ENCODE data around the gene DHX32. TPM values are rescaled to one million over a fixed set of nuclear protein-coding genes. Genes with fewer than 3 reads are reported as not detected.
"Not testable (repeated sequence)": the region's sequence is repeated elsewhere in the genome, so short reads cannot be mapped to it uniquely, and the experiment has no call there.

The DHX32 gene
- total RNA-seq, 3 donors from 2014 or later (not counting 1 experiment from before 2014, with no cell fraction given) = 6.9 to 11.9 (median 10.9) TPM

DNA sequence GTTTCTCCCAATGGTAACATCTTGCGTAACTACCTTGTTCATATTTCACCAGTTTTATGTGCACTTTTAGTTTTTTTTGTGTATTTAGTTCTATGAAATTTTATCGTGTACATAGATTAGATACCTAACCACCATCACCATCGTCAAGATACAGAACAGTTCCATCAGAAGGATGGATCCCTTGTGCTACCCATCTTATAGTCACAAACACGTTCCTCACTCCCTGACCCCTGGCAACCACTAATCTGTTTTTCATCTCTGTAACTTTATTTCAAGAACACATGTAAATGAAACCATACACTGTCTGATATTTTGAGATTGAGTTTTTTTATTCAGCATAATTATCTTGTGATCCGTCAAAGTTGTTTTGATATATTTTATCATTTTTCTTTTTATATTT, 45.2 kb upstream of the DHX32 start:
- no peak overlapping the region for H3K4me3 ChIP-seq (ENCODE audit: low read length)
- WGBS (ENCODE audit: insufficient coverage) = 74% methylated on average over 4 of the region's 5 CpGs
- Mint-ChIP-seq H3K27ac (no peak overlapping the region), H3K27me3 (ENCODE audit: low read depth in 2 of 2) (peaks cover 2 to 5% of the 10 kb centered on the region in 2 donors), H3K4me1 (no peaks in the 10 kb centered on the region), H3K9me3 (no peaks in the 10 kb centered on the region), H3K4me3 (no peak overlapping the region), H3K36me3 (no peaks in the 10 kb centered on the region)
- peak in 1 of 2 donors; percentile 3 for DNase-seq
- TF ChIP-seq, protein P1, sequence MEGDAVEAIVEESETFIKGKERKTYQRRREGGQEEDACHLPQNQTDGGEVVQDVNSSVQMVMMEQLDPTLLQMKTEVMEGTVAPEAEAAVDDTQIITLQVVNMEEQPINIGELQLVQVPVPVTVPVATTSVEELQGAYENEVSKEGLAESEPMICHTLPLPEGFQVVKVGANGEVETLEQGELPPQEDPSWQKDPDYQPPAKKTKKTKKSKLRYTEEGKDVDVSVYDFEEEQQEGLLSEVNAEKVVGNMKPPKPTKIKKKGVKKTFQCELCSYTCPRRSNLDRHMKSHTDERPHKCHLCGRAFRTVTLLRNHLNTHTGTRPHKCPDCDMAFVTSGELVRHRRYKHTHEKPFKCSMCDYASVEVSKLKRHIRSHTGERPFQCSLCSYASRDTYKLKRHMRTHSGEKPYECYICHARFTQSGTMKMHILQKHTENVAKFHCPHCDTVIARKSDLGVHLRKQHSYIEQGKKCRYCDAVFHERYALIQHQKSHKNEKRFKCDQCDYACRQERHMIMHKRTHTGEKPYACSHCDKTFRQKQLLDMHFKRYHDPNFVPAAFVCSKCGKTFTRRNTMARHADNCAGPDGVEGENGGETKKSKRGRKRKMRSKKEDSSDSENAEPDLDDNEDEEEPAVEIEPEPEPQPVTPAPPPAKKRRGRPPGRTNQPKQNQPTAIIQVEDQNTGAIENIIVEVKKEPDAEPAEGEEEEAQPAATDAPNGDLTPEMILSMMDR (IDR thresholded peaks at IDR 0.05) = no peak
- H3K27ac ChIP-seq (ENCODE audit: low read length) = no peak overlapping the region
- no peaks in the 10 kb centered on the region for H3K27me3 ChIP-seq (ENCODE audit: control insufficient read depth, insufficient read depth, low read length)
- H3K4me1 ChIP-seq (ENCODE audit: control insufficient read depth, insufficient read depth, low read length) = no peaks in the 10 kb centered on the region
- H3K9me3 ChIP-seq (ENCODE audit: control insufficient read depth, insufficient read depth, low read length) = no peaks in the 10 kb centered on the region
- no peaks in the 10 kb centered on the region for H3K36me3 ChIP-seq (ENCODE audit: control insufficient read depth, insufficient read depth, low read length)
- intact Hi-C loops (cut with micrococcal nuclease) = no loop called here
- no peak for ATAC-seq

DNA sequence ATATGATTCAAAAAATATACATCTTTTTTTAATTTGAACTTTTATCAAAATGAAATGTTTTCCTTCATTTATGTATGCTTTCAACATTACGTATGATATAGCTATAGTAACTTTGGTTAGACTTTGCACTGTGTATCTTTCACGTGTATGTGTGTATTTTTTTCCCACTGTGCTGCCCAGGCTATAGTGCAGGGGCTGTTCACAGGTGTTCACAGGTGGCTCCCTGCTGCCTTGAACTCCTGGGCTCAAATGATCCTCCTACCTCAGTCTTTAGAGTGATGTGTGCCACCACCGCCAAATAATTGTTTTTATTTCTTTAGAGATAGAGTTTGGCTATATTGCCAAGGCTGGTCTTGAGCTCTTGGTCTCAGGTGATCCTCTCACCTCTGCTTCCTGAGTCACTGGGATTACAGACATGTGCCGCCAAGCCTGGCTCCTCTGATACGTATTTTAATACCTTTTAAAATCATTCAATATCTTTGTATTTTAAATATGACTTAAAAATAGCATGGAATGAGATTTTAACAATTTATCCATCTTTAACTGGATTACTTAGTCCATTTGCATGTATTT, 44.3 kb upstream of the DHX32 start:
- intact Hi-C loops (cut with micrococcal nuclease) = no loop called here
- no peaks in the 10 kb centered on the region for H3K9me3 Mint-ChIP-seq
- no peak overlapping the region for H3K4me3 Mint-ChIP-seq
- ATAC-seq (no peak), DNase-seq (no peak)
- H3K36me3 Mint-ChIP-seq = no peaks in the 10 kb centered on the region
- H3K4me1 Mint-ChIP-seq = no peaks in the 10 kb centered on the region
- Histone ChIP-seq H3K9me3 (ENCODE audit: control insufficient read depth, insufficient read depth, low read length) (no peaks in the 10 kb centered on the region), H3K27me3 (ENCODE audit: control insufficient read depth, insufficient read depth, low read length) (no peaks in the 10 kb centered on the region), H3K36me3 (ENCODE audit: control insufficient read depth, insufficient read depth, low read length) (no peaks in the 10 kb centered on the region), H3K4me3 (ENCODE audit: low read length) (no peak overlapping the region), H3K27ac (ENCODE audit: low read length) (no peak overlapping the region), H3K4me1 (ENCODE audit: control insufficient read depth, insufficient read depth, low read length) (no peaks in the 10 kb centered on the region)
- peaks cover 2 to 5% of the 10 kb centered on the region in 2 donors for H3K27me3 Mint-ChIP-seq (ENCODE audit: low read depth in 2 of 2)
- WGBS (ENCODE audit: insufficient coverage) = 85% methylated on average over 3 of the region's 5 CpGs
- TF ChIP-seq, protein P1 (IDR thresholded peaks at IDR 0.05) = no peak
- no peak overlapping the region for H3K27ac Mint-ChIP-seq

DNA sequence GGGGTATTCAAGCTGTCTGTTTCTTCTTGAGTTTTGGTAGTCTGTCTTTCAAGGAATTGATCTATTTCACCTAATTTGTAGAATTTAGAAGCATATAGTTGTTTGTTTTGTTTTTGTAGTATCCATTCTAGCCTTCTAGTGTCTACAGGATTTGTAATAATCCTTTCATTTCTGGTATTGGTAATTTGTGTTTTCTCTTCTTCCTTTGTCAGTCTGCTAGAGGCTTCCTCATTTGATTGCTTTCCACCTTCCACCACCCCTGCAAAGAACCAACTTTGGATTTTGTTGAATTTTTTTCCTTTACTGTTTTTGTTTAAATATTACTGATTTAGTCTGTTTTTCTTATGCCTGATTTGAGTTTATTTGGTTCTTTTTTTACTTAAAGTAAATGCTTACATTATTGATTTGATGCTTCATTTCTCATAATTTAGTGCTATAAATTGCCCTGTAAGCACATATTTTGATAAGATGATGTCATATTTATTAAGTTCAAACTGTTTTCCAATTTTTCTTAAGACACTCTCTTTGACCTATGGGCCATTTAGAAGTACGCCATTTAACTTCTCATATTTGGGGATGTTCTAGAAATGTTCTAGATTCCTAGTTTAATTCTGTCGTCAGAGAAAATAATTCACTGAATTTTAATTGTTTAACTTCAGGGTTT, 40.7 kb upstream of the DHX32 start:
- H3K4me3 ChIP-seq (ENCODE audit: low read length); H3K4me1 Mint-ChIP-seq; ATAC-seq; H3K4me3 Mint-ChIP-seq; intact Hi-C loops (cut with micrococcal nuclease); H3K9me3 Mint-ChIP-seq; DNase-seq; H3K27me3 Mint-ChIP-seq (ENCODE audit: low read depth in 2 of 2); H3K27ac ChIP-seq (ENCODE audit: low read length); H3K27ac Mint-ChIP-seq; H3K9me3 ChIP-seq (ENCODE audit: control insufficient read depth, insufficient read depth, low read length); H3K36me3 ChIP-seq (ENCODE audit: control insufficient read depth, insufficient read depth, low read length); H3K36me3 Mint-ChIP-seq; H3K27me3 ChIP-seq (ENCODE audit: control insufficient read depth, insufficient read depth, low read length); H3K4me1 ChIP-seq (ENCODE audit: control insufficient read depth, insufficient read depth, low read length): not testable (repeated sequence)
- no CpG with 5 or more reads among the region's 2 CpGs for WGBS (ENCODE audit: insufficient coverage)

DNA sequence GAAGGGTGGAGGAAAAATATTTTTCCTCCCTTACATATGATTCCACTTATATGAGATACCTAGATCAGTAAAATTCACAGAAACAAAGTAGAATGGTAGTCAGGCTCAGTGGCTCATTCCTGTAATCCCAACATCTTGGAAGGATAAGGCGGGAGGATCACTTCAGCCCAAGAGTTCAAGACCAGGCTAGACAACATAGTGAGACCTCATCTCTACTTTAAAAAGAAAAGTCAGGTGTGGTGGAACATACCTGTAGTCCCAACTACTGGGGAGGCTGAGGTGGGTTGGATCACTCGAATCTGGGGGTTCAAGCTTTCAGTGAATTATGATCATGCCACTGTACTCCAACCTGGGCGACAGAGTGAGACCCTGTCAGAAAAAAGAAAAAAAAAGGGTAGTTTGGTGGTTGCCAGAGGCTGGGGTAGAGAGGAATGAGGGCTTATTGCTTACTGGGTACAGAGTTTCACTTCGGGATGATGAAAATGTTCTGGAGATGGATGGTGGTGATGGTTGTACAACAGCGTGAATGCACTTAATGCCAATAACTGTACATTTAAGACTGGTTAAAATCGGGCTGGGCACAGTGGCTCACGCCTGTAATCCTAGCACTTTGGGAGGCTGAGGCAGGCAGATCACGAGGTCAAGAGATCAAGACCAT, 36.7 kb upstream of the DHX32 start:
- H3K9me3 Mint-ChIP-seq; H3K27ac Mint-ChIP-seq; H3K9me3 ChIP-seq (ENCODE audit: control insufficient read depth, insufficient read depth, low read length); H3K27ac ChIP-seq (ENCODE audit: low read length); H3K4me3 Mint-ChIP-seq; H3K4me1 ChIP-seq (ENCODE audit: control insufficient read depth, insufficient read depth, low read length); H3K27me3 Mint-ChIP-seq (ENCODE audit: low read depth in 2 of 2); H3K4me1 Mint-ChIP-seq; H3K36me3 ChIP-seq (ENCODE audit: control insufficient read depth, insufficient read depth, low read length); DNase-seq; H3K4me3 ChIP-seq (ENCODE audit: low read length); H3K36me3 Mint-ChIP-seq; intact Hi-C loops (cut with micrococcal nuclease); ATAC-seq; H3K27me3 ChIP-seq (ENCODE audit: control insufficient read depth, insufficient read depth, low read length): not testable (repeated sequence)
- 79% methylated on average over 8 of the region's 8 CpGs for WGBS (ENCODE audit: insufficient coverage)
